ENCODE results near the gene MCCC2.
A peak's percentile ranks its signal among the peaks of the same experiment; 100 is the strongest.
"Not testable (repeated sequence)": the region's sequence is repeated elsewhere in the genome, so short reads cannot be mapped to it uniquely, and the experiment has no call there.

MCCC2 gene

GRCh38 chr5:71652803-71653543, 65.8 kb downstream of the MCCC2 start:
- POLR2A ChIA-PET = interaction anchor here (0.6 kb wide), 1 partner anchor 157 kb away, joined by 3 read pairs; no protein-coding TSS in a partner anchor
- no peak overlapping the region for H3K4me3 ChIP-seq (ENCODE audit: low read depth, low read length)
- no peak for TF ChIP-seq CTCF (IDR thresholded peaks at IDR 0.05; ENCODE audit: insufficient read depth, low read length, missing control alignments)
- peak; percentile 4 for DNase-seq (ENCODE audit: low read depth, low spot score)
- CTCF ChIA-PET = no interaction called here

GRCh38 chr5:71658916-71659662, 71.9 kb downstream of the MCCC2 start:
- no peak overlapping the region for H3K4me3 ChIP-seq (ENCODE audit: low read depth, low read length)
- ChIA-PET CTCF (no interaction called here), POLR2A (no interaction called here)
- TF ChIP-seq CTCF (IDR thresholded peaks at IDR 0.05; ENCODE audit: insufficient read depth, low read length, missing control alignments) = no peak
- no peak for DNase-seq (ENCODE audit: low read depth, low spot score)

GRCh38 chr5:71662381-71662780, 75.2 kb downstream of the MCCC2 start:
- TF ChIP-seq CTCF (IDR thresholded peaks at IDR 0.05; ENCODE audit: insufficient read depth, low read length, missing control alignments) = no peak
- H3K4me3 ChIP-seq (ENCODE audit: low read depth, low read length) = no peak overlapping the region
- ChIA-PET POLR2A (no interaction called here), CTCF (no interaction called here)
- DNase-seq (ENCODE audit: low read depth, low spot score) = no peak

GRCh38 chr5:71663191-71663969, 76.2 kb downstream of the MCCC2 start:
- ChIA-PET CTCF (interaction anchor here (1.0 kb wide), 1 partner anchor 172 kb away, joined by 3 read pairs; no protein-coding TSS in a partner anchor), POLR2A (no interaction called here)
- TF ChIP-seq CTCF (IDR thresholded peaks at IDR 0.05; ENCODE audit: insufficient read depth, low read length, missing control alignments) = peak; percentile 4
- DNase-seq (ENCODE audit: low read depth, low spot score) = no peak
- H3K4me3 ChIP-seq (ENCODE audit: low read depth, low read length) = no peak overlapping the region

- POLR2A ChIA-PET; CTCF ChIA-PET; H3K4me3 ChIP-seq (ENCODE audit: low read depth, low read length); DNase-seq (ENCODE audit: low read depth, low spot score): not testable (repeated sequence)
Measured at GRCh38 chr5:71664615-71665014, 77.5 kb downstream of the MCCC2 start.

GRCh38 chr5:71666321-71666720, 79.2 kb downstream of the MCCC2 start:
- ChIA-PET POLR2A (no interaction called here), CTCF (no interaction called here)
- TF ChIP-seq CTCF (IDR thresholded peaks at IDR 0.05; ENCODE audit: insufficient read depth, low read length, missing control alignments) = no peak
- no peak for DNase-seq (ENCODE audit: low read depth, low spot score)
- no peak overlapping the region for H3K4me3 ChIP-seq (ENCODE audit: low read depth, low read length)

Data from AG04449 (cell line).